Smooth muscle cell (in vitro differentiated cells): Measurements from ENCODE around the gene BPIFB4. TPM values are rescaled to one million over a fixed set of nuclear protein-coding genes. Genes with fewer than 3 reads are reported as not detected.

Experiments
- DNase-seq: peaks from one replicate; lab custom pipeline; 2025; ENCODE audit not compliant: unreplicated experiment; lab: John Stamatoyannopoulos, UW
- H2AFZ ChIP-seq: fragments of 200-600 bp; sonication (generic); 2 replicates; pipeline ENCODE4 v1.6.0; 2016; ENCODE audit warnings: antibody characterized with exemption, low read depth, mild to moderate bottlenecking
- H3F3A ChIP-seq: fragments of 200-600 bp; sonication (generic); 2 replicates; pipeline ENCODE4 v1.6.0; 2017; ENCODE audit warnings: antibody characterized with exemption, low read depth
- H3K27ac ChIP-seq: fragments of 200-600 bp; sonication (generic); 2 replicates; pipeline ENCODE4 v1.5.1; 2016; ENCODE audit warnings: low read depth, mild to moderate bottlenecking
- H3K27me3 ChIP-seq: fragments of 200-600 bp; sonication (generic); 2 replicates; pipeline ENCODE4 v1.6.1; 2016; ENCODE audit warnings: low read depth, mild to moderate bottlenecking
- H3K36me3 ChIP-seq: fragments of 200-600 bp; sonication (generic); 2 replicates; pipeline ENCODE4 v1.5.1; 2016; ENCODE audit warnings: low read depth
- H3K4me1 ChIP-seq: fragments of 200-600 bp; sonication (generic); 2 replicates; pipeline ENCODE4 v1.5.1; 2016; ENCODE audit warnings: low read depth
- H3K4me2 ChIP-seq: fragments of 200-600 bp; sonication (generic); 2 replicates; pipeline ENCODE4 v1.6.0; 2016; ENCODE audit warnings: mild to moderate bottlenecking
- H3K4me3 ChIP-seq: fragments of 200-600 bp; sonication (generic); 2 replicates; pipeline ENCODE4 v1.5.1; 2016; ENCODE audit warnings: mild to moderate bottlenecking
- H3K79me2 ChIP-seq: fragments of 200-600 bp; sonication (generic); 2 replicates; pipeline ENCODE4 v1.6.0; 2016; ENCODE audit warnings: low read depth, mild to moderate bottlenecking
- H3K9ac ChIP-seq: fragments of 200-600 bp; sonication (generic); 2 replicates; pipeline ENCODE4 v1.6.0; 2016; ENCODE audit warnings: low read depth
- H3K9me3 ChIP-seq: fragments of 200-600 bp; sonication (generic); replicated peaks from 2 replicates; pipeline ENCODE4 v1.5.1; 2016; ENCODE audit warnings: low read depth
- H4K20me1 ChIP-seq: fragments of 200-600 bp; sonication (generic); 2 replicates; pipeline ENCODE4 v1.6.0; 2016; ENCODE audit warnings: low read depth
- CTCF ChIP-seq: fragments of 200-600 bp; sonication (generic); IDR thresholded peaks from 2 replicates; pipeline ENCODE4 v1.5.1; 2017; ENCODE audit warnings: borderline replicate concordance, mild to moderate bottlenecking, antibody characterized with exemption; ENCODE audit not compliant: insufficient read depth, poor library complexity, severe bottlenecking
- WGBS: methylation state at CpG from one replicate; pipeline ENCODE4 v1.1.7; 2016; ENCODE audit warnings: low lambda C conversion rate; 5-methylcytosine and 5-hydroxymethylcytosine counted together
- polyA plus RNA-seq: library from polyadenylated mRNA; unstranded; fragments of >200 nt; fragmentation: Nextera tagmentation; extraction: Ambion mirVana; gene quantifications from 2 replicates; pipeline ENCODE4 v1.2.1, GENCODE V29; 2016
- total RNA-seq: library from RNA; depleted of rRNA; stranded (reverse); fragments of >200 nt; gene quantifications from 2 replicates; pipeline ENCODE4 v1.2.3, GENCODE V29; 2014

The BPIFB4 gene
- total and polyA plus RNA-seq, 2 experiments from 2014 or later, result not detected

- Histone ChIP-seq H3K27me3 (peaks cover 13% of the 10 kb centered on the region), H3K4me3 (no peak overlapping the region), H3K4me2 (no peak overlapping the region), H3K9ac (no peak overlapping the region), H3K36me3 (no peaks in the 10 kb centered on the region), H4K20me1 (no peaks in the 10 kb centered on the region), H3F3A (no peaks in the 10 kb centered on the region), H3K27ac (no peak overlapping the region), H3K9me3 (no peaks in the 10 kb centered on the region), H3K79me2 (no peaks in the 10 kb centered on the region), H3K4me1 (no peaks in the 10 kb centered on the region), H2AFZ (no peak overlapping the region)
- no peak for TF ChIP-seq CTCF
- no peak for DNase-seq
- WGBS, result 78% methylated on average over 5 of the region's 5 CpGs
These were observed 42.0 kb upstream of the BPIFB4 start for GRCh38 chr20:33037456-33037855.

GRCh38 chr20:33038243-33038642 is 41.2 kb upstream of the BPIFB4 start:
- DNase-seq, result no peak
- H3K79me2 ChIP-seq, result no peaks in the 10 kb centered on the region
- H4K20me1 ChIP-seq, result no peaks in the 10 kb centered on the region

GRCh38 chr20:33042430-33042829 is 37.0 kb upstream of the BPIFB4 start:
- H3F3A ChIP-seq, result no peaks in the 10 kb centered on the region
- no peak overlapping the region for H3K27ac ChIP-seq
- H3K4me3 ChIP-seq, result no peak overlapping the region
- no peak overlapping the region for H3K4me2 ChIP-seq
- no peaks in the 10 kb centered on the region for H3K79me2 ChIP-seq
- H3K4me1 ChIP-seq, result no peaks in the 10 kb centered on the region
- peaks cover under 1% of the 10 kb centered on the region for H3K27me3 ChIP-seq
- no peak for DNase-seq
- no peaks in the 10 kb centered on the region for H3K36me3 ChIP-seq
- TF ChIP-seq CTCF, result no peak
- 94% methylated on average over 3 of the region's 3 CpGs for WGBS
- no peak overlapping the region for H2AFZ ChIP-seq
- no peaks in the 10 kb centered on the region for H3K9me3 ChIP-seq
- no peak overlapping the region for H3K9ac ChIP-seq
- no peaks in the 10 kb centered on the region for H4K20me1 ChIP-seq

More at GRCh38 chr20:33038243-33038642, 41.2 kb upstream of the BPIFB4 start:
- Histone ChIP-seq H3K9me3 (no peaks in the 10 kb centered on the region), H3K4me1 (no peaks in the 10 kb centered on the region), H3K4me3 (no peak overlapping the region), H3K27me3 (peaks cover 9% of the 10 kb centered on the region), H2AFZ (no peak overlapping the region), H3K9ac (no peak overlapping the region), H3K36me3 (no peaks in the 10 kb centered on the region), H3F3A (no peaks in the 10 kb centered on the region), H3K4me2 (no peak overlapping the region), H3K27ac (no peak overlapping the region)
- TF ChIP-seq CTCF, result no peak
- WGBS, result 89% methylated on average over 4 of the region's 4 CpGs

- Histone ChIP-seq H3K4me2 (no peak overlapping the region), H3K9ac (no peak overlapping the region), H3K9me3 (no peaks in the 10 kb centered on the region), H3K27ac (no peak overlapping the region), H3F3A (no peaks in the 10 kb centered on the region), H3K27me3 (no peaks in the 10 kb centered on the region), H2AFZ (no peak overlapping the region), H3K36me3 (no peaks in the 10 kb centered on the region), H3K79me2 (no peaks in the 10 kb centered on the region), H4K20me1 (no peaks in the 10 kb centered on the region), H3K4me3 (no peak overlapping the region), H3K4me1 (no peaks in the 10 kb centered on the region)
- WGBS, result 84% methylated on average over 2 of the region's 2 CpGs
- no peak for TF ChIP-seq CTCF
- DNase-seq, result no peak
These were observed 36.3 kb upstream of the BPIFB4 start for GRCh38 chr20:33042983-33043730.
